Suprapubic skin (tissue), 3 donors: ENCODE results near the gene ARHGAP42.

ENCODE experiments used
- CTCF ChIP-seq, 2 donors: fragments of 200-600 bp in 1 of 2; fragments of 450-650 bp in 1 of 2; sonication (generic) in 1 of 2; IDR thresholded peaks; one replicate each; pipeline ENCODE4 v1.5.1; 2016 to 2019; ENCODE audit warnings: antibody characterized with exemption in 2 of 2, mild to moderate bottlenecking in 1 of 2, moderate library complexity in 1 of 2
- EP300 ChIP-seq: sonication (generic); formaldehyde crosslinking; IDR thresholded peaks from one replicate; pipeline ENCODE4 v1.6.1; 2017; ENCODE audit warnings: antibody characterized with exemption

GRCh38 chr11:100876815-100877520 lies 189.9 kb downstream of the ARHGAP42 start:
- TF ChIP-seq CTCF (IDR thresholded peaks at IDR 0.05) (no peak), EP300 (no peak)
